ENCODE results near the gene LRRC23. TPM values are rescaled to one million over a fixed set of nuclear protein-coding genes. Genes with fewer than 3 reads are reported as not detected.

LRRC23 gene
- total and polyA plus RNA-seq, 2 of the 13 experiments (the other 11 are each of a cell fraction or from before 2014, with no cell fraction given): 6.0 to 7.8 TPM

- TF ChIP-seq ZSCAN30 (CRISPR knock-in tag; IDR thresholded peaks at IDR 0.05): no peak
- TF ChIP-seq, protein P1, sequence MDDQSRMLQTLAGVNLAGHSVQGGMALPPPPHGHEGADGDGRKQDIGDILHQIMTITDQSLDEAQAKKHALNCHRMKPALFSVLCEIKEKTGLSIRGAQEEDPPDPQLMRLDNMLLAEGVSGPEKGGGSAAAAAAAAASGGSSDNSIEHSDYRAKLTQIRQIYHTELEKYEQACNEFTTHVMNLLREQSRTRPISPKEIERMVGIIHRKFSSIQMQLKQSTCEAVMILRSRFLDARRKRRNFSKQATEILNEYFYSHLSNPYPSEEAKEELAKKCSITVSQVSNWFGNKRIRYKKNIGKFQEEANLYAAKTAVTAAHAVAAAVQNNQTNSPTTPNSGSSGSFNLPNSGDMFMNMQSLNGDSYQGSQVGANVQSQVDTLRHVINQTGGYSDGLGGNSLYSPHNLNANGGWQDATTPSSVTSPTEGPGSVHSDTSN (CRISPR knock-in tag; IDR thresholded peaks at IDR 0.05; ENCODE audit: borderline replicate concordance): peak; percentile 74; the same call in 1 of the 2 replicates
- TF ChIP-seq ZNF430 (CRISPR knock-in tag; IDR thresholded peaks at IDR 0.05): peak; percentile 91
- no peak for TF ChIP-seq ZNF570 (CRISPR knock-in tag; IDR thresholded peaks at IDR 0.05; ENCODE audit: borderline replicate concordance)
- no peak for TF ChIP-seq TRIM24 (CRISPR knock-in tag; IDR thresholded peaks at IDR 0.05)
- TF ChIP-seq, protein P2, sequence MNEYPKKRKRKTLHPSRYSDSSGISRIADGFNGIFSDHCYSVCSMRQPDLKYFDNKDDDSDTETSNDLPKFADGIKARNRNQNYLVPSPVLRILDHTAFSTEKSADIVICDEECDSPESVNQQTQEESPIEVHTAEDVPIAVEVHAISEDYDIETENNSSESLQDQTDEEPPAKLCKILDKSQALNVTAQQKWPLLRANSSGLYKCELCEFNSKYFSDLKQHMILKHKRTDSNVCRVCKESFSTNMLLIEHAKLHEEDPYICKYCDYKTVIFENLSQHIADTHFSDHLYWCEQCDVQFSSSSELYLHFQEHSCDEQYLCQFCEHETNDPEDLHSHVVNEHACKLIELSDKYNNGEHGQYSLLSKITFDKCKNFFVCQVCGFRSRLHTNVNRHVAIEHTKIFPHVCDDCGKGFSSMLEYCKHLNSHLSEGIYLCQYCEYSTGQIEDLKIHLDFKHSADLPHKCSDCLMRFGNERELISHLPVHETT (CRISPR knock-in tag; conservative IDR thresholded peaks at IDR 0.05): peak; percentile 82
- TF ChIP-seq SNAPC2 (CRISPR knock-in tag; IDR thresholded peaks at IDR 0.05): peak; percentile 98
- TF ChIP-seq ZNF614 (CRISPR knock-in tag; IDR thresholded peaks at IDR 0.05; ENCODE audit: borderline replicate concordance): peak; percentile 91; the same call in 1 of the 2 replicates
- TF ChIP-seq HDAC1 (CRISPR knock-in tag; IDR thresholded peaks at IDR 0.05): peak; percentile 88
- TF ChIP-seq, protein P3, sequence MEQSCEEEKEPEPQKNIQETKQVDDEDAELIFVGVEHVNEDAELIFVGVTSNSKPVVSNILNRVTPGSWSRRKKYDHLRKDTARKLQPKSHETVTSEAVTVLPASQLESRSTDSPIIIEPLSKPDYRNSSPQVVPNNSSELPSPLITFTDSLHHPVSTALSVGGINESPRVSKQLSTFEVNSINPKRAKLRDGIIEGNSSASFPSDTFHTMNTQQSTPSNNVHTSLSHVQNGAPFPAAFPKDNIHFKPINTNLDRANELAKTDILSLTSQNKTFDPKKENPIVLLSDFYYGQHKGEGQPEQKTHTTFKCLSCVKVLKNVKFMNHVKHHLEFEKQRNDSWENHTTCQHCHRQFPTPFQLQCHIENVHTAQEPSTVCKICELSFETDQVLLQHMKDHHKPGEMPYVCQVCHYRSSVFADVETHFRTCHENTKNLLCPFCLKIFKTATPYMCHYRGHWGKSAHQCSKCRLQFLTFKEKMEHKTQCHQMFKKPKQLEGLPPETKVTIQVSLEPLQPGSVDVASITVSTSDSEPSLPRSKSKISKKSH (CRISPR knock-in tag; IDR thresholded peaks at IDR 0.05; ENCODE audit: borderline replicate concordance): peak; percentile 91; the same call in 1 of the 2 replicates
- no peak for TF ChIP-seq THAP8 (CRISPR knock-in tag; IDR thresholded peaks at IDR 0.05; ENCODE audit: borderline replicate concordance)
- no peak for TF ChIP-seq MLLT10 (CRISPR knock-in tag; IDR thresholded peaks at IDR 0.05)
- TF ChIP-seq ZNF569 (CRISPR knock-in tag; IDR thresholded peaks at IDR 0.05; ENCODE audit: borderline replicate concordance): no peak
- no peak for TF ChIP-seq RNF219 (CRISPR knock-in tag; IDR thresholded peaks at IDR 0.05)
- peak; percentile 88 for TF ChIP-seq RFXANK (CRISPR knock-in tag; IDR thresholded peaks at IDR 0.05)
- TF ChIP-seq ZSCAN9 (CRISPR knock-in tag; IDR thresholded peaks at IDR 0.05; ENCODE audit: borderline replicate concordance): no peak
- peak; percentile 97 for TF ChIP-seq KAT8 (CRISPR knock-in tag; IDR thresholded peaks at IDR 0.05)
- no peak for TF ChIP-seq JDP2 (CRISPR knock-in tag; IDR thresholded peaks at IDR 0.05; ENCODE audit: borderline replicate concordance)
- peak; percentile 32; the same call in 1 of the 2 replicates for TF ChIP-seq E2F2 (CRISPR knock-in tag; IDR thresholded peaks at IDR 0.05; ENCODE audit: borderline replicate concordance)
- no peak for TF ChIP-seq HMG20A (CRISPR knock-in tag; IDR thresholded peaks at IDR 0.05; ENCODE audit: borderline replicate concordance)
- no peak for TF ChIP-seq KDM6A (CRISPR knock-in tag; IDR thresholded peaks at IDR 0.05; ENCODE audit: low read depth)
Observed at GRCh38 chr12:6937481-6938352, 33.1 kb downstream of the LRRC23 start (continued).
